CD4-positive, alpha-beta T cell treated with Interleukin-15 for 4 hours (primary cell): ENCODE results near the gene ITIH1.
"Not testable (repeated sequence)": the region's sequence is repeated elsewhere in the genome, so short reads cannot be mapped to it uniquely, and the experiment has no call there.

ENCODE experiments used
- DNase-seq: peaks from one replicate; pipeline ENCODE4 v3.0.0-alpha.2; 2020; ENCODE audit warnings: low spot score

The ITIH1 gene, protein sequence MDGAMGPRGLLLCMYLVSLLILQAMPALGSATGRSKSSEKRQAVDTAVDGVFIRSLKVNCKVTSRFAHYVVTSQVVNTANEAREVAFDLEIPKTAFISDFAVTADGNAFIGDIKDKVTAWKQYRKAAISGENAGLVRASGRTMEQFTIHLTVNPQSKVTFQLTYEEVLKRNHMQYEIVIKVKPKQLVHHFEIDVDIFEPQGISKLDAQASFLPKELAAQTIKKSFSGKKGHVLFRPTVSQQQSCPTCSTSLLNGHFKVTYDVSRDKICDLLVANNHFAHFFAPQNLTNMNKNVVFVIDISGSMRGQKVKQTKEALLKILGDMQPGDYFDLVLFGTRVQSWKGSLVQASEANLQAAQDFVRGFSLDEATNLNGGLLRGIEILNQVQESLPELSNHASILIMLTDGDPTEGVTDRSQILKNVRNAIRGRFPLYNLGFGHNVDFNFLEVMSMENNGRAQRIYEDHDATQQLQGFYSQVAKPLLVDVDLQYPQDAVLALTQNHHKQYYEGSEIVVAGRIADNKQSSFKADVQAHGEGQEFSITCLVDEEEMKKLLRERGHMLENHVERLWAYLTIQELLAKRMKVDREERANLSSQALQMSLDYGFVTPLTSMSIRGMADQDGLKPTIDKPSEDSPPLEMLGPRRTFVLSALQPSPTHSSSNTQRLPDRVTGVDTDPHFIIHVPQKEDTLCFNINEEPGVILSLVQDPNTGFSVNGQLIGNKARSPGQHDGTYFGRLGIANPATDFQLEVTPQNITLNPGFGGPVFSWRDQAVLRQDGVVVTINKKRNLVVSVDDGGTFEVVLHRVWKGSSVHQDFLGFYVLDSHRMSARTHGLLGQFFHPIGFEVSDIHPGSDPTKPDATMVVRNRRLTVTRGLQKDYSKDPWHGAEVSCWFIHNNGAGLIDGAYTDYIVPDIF

DNA sequence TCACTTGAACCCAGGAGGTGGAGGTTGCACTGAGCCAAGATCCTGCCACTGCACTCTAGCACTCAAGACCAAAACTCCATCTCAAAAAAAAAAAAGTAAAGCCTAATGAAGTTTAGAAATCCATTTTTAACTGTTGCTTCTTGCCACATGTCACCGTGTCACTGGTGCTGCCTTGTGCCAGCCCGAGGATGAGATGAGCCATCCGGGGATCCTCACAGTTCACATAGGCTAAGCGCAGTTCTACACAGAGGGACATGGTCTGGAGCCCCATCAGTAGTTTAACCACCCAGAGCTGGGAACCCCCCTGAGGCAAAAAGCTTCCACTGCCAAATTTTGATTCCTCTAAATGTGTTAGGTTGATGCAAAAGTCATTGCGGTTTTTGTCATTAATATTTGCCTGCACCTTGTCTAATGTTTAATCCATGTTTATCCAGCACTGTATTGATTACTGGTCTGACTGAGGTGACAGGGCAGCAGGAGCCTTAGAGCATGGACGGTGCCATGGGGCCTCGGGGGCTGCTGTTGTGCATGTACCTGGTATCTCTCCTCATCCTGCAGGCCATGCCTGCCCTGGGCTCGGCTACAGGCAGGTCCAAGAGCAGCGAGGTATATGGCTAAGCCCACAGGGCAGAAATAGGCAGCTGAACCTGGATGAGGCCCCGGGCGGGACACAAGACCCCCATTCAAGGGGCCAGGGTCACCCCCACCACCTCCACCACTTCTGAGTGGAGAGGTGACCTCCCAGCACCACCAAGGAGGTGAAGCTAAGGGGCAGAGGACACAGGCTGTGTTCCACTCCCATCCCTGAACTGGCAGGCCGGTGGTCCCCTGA, at the start of gene ITIH1:
Gene ITIH1 (plus strand): TSS at position 473 of the 832 bp plus-strand sequence. CDS start 17 bp downstream, at position 490.
- DNase-seq = no peak

DNA sequence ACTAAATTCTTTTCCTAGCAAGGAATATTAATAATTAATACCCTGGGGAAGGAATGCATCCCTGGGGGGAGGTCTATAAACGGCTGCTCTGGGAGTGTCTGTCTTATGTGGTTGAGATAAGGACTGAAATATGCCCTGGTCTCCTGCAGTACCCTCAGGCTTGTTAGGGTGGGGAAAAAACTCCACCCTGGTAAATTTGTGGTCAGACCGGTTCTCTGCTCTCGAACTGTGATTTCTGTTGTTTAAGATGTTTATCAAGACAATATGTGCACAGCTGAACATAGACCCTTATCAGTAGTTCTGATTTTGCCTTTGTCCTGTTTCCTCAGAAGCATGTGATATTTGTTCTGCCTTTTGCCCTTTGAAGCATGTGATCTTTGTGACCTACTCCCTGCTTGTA, 48.6 kb upstream of the ITIH1 start:
- not testable (repeated sequence) for DNase-seq

DNA sequence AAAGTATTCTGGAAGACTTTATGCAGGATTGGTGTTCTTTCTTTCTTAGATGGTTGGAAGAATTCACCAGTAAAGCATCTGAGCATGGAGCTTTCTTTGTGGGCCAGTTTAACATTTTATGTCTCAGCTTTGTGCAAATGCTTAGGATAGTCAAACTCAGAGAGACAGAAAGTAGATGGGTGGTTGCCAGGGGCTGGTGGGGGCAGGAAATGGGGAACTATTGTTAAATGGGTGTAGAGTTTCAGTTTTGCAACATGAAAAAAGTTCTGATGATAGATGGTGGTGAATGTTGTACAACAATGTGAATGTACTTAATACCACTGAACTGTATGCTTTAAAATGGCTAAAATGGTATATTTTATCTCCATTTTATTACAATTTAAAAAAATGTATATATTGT, 46.7 kb upstream of the ITIH1 start:
- no peak for DNase-seq

DNA sequence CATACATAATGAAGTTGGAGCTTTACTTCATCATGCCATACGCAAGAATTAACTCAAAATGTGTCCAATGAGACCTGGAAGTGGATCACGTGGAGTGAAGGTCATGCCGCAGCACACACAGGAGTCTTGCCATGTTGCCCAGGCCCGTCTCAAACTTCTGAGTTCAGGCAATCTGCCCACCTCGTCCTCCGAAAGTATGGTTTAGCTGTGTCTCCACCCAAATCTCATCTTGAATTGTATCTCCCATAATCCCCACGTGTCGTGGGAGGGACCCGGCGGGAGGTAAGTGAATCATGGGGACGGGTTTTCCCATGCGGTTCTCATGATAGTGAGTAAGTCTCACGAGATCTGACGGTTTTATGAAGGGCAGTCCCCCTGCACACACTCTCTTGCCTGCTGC, 45.8 kb upstream of the ITIH1 start:
- no peak for DNase-seq

DNA sequence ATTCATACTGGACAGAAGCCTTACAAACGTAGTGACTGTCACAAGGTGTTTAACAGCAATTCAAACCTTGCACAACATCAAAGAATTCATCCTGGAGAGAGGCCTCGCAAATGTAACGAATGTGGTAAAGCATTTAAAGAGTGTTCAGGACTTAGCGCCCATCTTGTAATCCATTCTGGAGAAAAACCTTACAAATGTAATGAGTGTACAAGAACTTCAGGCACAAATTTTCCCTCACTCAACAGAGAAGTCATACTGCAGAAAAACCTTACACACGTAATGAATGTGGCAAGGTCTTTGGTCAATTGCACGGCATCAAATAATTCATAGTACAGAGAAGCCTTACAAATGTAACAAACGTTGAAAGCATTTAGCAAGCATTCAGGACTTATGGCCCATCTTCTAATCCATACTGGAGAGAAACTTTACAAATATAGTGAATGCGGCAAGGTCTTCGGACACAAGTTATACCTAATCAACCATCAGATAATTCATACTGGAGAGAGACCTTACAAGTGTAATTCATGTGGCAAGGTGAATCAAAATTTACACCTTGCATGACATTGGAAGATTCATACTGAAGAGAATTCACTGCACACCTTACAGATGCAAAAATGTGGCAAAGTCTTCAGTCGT, 44.0 kb upstream of the ITIH1 start:
- no peak for DNase-seq

DNA sequence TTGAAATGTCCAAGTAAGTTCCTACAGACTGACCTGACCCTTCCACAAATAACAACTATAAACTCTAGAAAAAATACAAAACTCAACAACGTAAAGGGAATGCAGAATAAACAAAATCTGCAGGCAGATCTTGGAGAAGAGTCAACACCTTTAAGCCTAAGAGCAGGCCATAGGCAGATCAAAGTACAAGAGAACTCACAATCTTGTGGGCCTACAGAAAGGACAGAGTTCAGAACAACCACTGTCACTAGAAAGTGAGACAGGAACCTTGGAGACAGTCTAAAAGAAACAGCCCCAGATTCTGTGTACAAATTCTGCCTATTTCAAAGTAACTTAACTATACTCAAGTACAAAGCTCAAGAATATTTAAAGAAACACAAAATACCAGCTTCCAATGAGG, 37.7 kb upstream of the ITIH1 start:
- DNase-seq = no peak

DNA sequence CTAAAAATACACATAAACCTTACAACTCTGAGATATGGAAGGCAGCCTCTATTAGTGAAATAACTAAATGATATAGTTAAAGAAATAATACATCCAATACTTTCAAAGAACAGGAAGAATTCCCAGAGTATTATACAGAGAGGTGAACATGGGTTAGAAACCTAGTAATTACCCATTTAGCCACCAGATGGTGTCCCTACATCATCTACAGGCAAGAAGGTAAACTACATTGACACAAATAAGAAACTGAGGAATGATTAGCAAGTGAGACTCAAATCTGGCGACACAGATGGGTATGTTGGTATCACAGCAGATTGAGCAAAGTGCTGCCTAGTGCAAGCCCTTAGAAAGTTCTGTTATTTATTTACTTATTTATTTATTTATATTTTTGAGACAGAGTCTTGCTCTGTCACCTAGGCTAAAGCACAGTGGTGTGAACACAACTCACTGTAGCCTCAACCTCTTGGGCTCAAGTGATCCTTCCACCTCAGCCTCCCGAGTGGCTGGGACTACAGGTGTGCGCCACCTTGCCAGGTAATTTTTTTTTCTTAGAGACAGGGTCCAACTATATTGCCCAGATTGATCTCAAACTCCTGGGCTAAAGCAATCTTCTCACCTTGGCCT, 34.9 kb upstream of the ITIH1 start:
- peak; percentile 32 for DNase-seq

DNA sequence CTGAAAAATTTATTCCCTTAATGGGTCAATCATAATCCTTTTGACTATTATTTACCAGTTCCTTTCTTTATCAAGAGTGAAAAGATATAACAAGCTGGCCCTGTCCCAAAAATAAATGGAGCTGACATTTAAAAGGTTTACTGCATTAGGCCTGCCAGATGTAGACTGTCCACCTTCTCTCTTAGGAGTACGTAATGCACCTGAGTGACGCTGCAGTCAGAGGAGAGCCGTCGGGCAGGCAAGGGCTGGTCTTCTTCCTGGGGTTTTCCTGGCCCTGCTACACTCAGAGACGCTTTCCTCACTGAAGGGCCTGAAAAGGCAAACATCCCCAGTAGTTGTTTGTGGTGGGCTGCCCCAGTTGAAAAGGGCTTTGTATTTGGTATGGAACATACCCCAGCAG, 34.2 kb upstream of the ITIH1 start:
- DNase-seq = no peak

DNA sequence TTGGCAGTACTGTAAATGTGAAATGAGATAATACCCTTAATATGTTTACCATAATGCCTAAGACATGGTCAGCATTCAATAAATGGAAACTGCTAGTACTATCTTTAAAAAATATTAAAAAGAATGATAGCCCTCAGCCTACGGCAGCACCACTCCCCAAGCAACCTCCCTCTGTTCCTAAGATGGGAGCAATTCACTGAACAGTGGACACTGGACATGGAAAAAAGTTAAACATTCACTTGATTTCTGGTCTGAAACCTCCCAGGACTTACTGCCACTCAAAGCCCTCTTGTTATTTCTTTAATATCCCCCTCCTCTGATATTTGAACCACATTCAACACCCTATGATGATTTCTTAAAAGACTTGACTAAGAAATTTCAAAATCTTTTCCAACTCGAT, 33.7 kb upstream of the ITIH1 start:
- no peak for DNase-seq

DNA sequence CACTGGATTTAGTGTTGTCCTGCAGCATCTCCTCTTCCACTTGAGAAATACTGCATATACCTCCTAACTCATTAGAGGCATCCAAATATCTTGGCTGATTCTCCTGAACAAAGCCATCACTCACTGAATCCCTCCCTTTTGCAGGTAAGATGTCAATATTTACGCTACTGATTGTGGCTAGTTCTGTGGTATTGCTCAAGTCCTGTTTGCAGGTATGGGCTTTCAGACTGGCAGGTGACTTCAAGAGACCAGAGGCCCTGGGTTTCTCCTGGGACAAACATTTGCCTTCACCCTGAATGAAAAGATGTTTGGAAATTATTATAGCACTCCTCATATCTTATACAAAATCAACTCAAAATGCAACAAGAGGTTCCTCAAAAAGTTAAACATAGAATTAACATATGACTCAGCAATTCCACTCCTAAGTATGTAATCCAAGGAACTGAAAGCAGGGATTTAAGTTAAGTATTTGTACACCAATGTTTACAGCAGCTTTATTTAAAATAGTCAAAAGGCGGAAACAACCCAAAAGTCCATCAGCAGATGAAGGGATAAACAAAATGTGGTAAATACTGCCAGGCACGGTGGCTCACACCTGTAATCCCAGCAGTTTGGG, 25.2 kb upstream of the ITIH1 start:
- DNase-seq = no peak

DNA sequence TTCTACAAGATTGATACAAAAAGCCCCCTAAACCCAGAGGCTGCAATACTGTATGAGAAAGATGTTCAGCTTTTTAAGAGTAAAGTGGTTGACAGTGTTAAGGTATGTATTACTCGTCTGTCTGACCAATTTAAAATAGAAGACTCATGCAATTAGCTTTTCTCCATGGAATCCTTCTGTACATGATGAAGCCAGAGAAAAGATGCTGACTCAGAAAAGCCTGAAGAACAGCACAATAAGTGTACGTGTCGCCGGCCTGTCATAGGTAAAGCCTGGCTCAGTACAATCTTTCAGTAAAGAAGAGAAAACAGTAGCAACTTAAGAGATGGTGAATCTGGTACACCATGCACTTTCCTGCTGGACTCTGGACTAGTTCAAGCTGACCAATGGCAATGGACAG, 23.0 kb upstream of the ITIH1 start:
- no peak for DNase-seq

DNA sequence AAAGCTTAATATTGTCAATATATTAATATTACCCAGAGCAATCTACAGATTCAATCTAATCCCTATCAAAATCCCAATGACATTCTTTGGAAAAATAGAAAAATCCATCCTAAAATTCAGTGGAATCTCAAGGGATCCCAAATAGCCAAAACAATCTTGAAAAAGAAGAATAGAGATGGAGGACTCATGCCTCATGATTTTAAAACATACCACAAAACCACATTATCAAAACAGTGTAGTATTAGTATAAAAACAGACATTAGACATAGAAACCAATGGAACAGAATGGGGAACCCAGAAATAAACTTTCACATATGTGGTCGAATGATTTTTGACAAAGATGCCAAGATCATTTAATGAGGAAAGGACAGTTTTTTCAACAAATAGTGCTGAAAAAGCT, 21.3 kb upstream of the ITIH1 start:
- no peak for DNase-seq

DNA sequence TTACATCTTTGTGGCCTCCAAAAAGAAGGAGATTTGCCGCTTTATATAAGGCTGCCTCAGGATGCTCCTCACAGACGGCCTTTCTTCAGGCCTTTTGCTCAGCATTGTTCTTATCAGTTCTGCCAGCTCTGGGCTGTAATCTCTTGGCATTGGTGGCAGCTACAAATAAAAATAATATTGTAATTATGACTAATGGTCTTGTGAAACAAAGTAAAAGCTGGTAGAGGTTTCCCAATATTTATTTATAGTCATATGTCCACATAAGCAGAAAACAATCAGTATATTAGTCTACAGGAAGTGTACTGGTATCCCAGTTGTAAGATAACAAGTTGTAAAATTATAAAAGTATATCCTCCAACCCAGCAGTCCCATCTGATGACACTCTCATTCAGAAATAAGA, 13.9 kb upstream of the ITIH1 start:
- no peak for DNase-seq

DNA sequence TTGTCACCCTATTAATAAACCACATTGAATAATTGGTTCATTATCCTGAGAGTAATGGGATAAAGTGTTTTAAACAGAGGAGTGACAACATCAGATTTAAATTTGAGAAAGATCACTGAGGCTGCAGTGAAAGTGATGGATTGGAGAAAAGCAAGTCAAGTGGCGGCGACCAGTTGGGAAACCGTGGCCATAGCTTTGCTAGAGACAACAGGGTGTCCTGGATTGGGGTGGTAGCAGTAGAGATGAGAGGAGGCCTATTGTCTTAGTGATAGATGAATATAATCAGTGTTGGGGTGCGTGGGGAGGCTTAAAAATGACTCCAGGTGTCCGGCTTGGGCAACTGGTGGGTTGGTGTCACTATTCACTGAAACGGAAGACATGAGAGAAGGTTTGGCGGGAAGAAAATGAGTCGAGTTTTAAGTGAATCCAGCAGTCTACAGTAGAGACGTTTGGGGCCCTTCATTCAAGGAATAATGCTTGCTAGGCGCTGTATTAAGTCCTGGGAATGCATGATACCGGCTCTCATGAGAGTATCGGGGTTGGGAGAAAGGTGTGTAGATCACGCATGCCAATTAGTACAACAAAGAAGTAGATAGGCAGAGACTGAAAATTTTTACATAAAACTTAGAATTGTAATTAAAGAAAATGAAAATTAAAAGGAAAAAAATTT, 7.5 kb upstream of the ITIH1 start:
- DNase-seq = no peak

DNA sequence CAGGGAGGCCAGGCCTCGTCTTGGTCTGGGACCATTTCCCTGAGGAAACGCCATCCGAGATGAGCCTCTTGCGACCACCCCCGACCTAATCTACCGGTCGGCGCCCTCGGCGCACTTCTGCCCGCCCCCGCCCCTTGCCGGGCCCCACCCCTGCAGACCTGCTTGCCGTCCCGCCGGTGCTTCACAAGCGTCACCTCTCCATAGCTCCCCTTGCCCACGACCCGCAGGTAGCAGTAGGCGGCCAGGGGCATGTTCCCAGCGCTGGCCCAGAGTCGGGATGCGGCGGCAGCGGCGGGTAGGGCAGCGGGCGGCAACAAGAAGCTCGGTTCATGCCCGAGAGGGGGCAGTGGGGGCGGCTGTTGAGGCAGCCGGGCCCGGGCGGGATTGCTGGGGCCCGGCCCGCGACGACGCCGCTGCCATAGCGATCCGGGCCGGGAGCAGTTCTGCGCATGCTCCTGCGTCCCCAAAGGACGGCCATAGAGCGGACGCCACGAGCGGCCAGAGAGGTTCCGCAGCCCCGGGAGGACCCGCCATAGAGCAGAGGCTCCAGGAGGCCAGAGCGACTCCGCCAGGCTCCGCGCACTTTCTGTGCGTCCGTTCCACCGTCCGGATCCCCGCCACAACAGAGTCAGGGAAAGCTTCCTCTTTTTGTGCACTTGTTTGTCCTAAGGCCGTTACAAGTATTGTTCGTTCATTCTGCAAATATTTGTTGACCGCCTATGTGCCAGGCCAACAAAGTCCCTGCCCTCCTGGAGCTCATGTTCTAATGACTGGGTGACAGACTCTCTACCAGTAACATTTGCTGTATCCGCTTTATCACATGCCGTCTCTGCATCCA, 6.7 kb upstream of the ITIH1 start, which contains the start of gene NEK4:
Gene NEK4 (minus strand): TSS at position 445 of the 838 bp plus-strand sequence. CDS start 194 bp downstream, at position 251.
- DNase-seq = peak; percentile 91

DNA sequence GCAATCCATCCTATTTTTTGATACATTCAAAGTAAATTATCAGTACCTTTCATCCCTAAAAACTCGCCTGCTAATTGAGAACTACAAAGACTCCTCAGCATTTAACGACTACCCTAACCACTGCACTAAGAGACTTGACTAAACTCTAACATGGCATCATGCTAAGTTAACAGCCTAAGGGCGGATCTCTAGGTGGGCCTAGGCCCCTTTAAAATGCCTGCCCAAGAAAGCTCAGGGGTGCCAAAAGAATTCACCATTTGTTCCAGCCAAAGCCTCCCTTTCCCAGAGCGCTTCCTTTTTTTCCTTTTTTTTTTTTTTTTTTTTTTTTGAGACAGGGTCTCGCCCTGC, 6.1 kb upstream of the ITIH1 start:
- DNase-seq = no peak

DNA sequence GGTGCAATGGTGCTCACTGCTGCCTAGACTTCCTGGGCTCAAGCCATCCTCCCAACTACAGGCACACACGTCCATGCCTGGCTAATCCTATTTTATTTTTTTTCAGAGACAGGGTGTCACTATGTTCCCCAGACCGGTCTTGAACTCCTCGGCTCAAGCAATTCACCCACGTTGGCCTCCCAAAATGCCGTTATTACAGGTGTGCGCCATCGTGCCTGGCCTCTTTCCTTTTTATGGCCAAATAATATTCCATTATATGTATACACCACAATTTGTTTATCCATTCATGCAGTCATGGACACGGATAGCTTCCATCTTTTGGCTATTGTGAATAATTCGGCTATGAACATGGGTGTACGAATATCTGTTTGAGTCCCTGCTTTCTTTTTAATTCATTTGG, 5.7 kb upstream of the ITIH1 start:
- DNase-seq = no peak

DNA sequence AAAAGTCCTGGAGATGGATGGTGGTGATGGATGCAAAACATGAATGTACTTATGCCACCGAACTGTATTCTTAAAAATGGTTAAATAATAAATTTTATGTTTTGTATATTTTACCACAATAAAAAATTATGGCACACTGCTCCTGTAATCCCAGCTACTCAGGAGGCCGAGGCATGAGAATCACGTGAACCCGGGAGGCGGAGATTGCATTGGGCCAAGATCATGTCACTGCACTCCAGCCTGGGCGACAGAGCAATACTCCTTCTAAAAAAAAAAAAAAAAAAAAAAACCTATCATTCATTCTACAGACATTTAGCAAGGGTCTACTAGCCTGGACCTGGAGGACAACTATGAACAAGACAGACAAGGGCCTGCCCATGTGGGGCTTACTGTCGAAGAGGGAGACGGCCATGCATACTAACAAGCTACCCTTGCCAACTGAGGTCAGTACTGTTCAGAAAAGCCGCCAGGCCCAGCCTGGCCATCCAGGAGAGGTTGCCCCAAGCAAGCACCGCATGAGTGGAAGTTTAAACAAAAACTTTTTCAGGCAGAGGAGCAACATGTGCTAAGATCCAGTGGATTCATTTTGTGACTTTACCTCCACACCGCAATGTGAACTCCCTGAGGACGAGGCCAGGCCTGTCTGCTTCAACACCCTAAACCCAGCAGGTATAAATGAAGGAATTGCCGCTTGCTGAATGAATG, 3.9 kb upstream of the ITIH1 start:
- DNase-seq = no peak
